ENCODE data around the gene ARRB2.

- TF ChIP-seq CTCF (IDR thresholded peaks at IDR 0.05; ENCODE audit: control extremely low read depth in 1 of 3, insufficient read depth in 1 of 3, low read depth in 1 of 3, low read length in 3 of 3) (no peak), SIX5 (IDR thresholded peaks at IDR 0.05; ENCODE audit: low read depth, low read length) (no peak), HDAC6 (IDR thresholded peaks at IDR 0.05; ENCODE audit: low read depth, low read length) (no peak), KDM1A (IDR thresholded peaks at IDR 0.05; ENCODE audit: borderline replicate concordance, low read length) (no peak), POLR2A (IDR thresholded peaks at IDR 0.05; ENCODE audit: control extremely low read depth in 1 of 2, low read depth in 2 of 2, low read length in 2 of 2) (no peak), EZH2 (IDR thresholded peaks at IDR 0.05; ENCODE audit: low read depth, low read length, severe bottlenecking) (no peak), TAF1 (IDR thresholded peaks at IDR 0.05; ENCODE audit: low read depth, low read length) (no peak), POLR2AphosphoS5 (IDR thresholded peaks at IDR 0.05; ENCODE audit: low read depth, low read length) (no peak), JUN (IDR thresholded peaks at IDR 0.05; ENCODE audit: low read depth, low read length) (no peak)
These were observed 43.0 kb downstream of the ARRB2 start for GRCh38 chr17:4753392-4753791.

Measured in H1 (cell line).